Mucosa of rectum (tissue), 2 donors: ENCODE data around the gene LRP2BP.

Experiments
- H3K27ac ChIP-seq, 2 donors: one replicate each; pipeline ENCODE4 v1.7.0; 2013; ENCODE audit warnings: inconsistent platforms in 2 of 2, low read depth in 2 of 2, low read length in 2 of 2
- H3K27me3 ChIP-seq, 2 donors: one replicate each; pipeline ENCODE4 v1.7.0; 2013; ENCODE audit warnings: low read length in 2 of 2; ENCODE audit not compliant: control insufficient read depth in 2 of 2, insufficient read depth in 2 of 2
- H3K36me3 ChIP-seq, 2 donors: one replicate each; pipeline ENCODE4 v1.7.0; 2013; ENCODE audit warnings: low read length in 2 of 2; ENCODE audit not compliant: control insufficient read depth in 2 of 2, insufficient read depth in 2 of 2
- H3K4me1 ChIP-seq, 2 donors: one replicate each; pipeline ENCODE4 v1.7.0; 2013; ENCODE audit warnings: low read length in 2 of 2, mild to moderate bottlenecking in 1 of 2; ENCODE audit not compliant: control insufficient read depth in 2 of 2, insufficient read depth in 2 of 2
- H3K4me3 ChIP-seq, 2 donors: one replicate each; pipeline ENCODE4 v1.7.0; 2013; ENCODE audit warnings: low read length in 2 of 2
- H3K9ac ChIP-seq, 2 donors: one replicate each; pipeline ENCODE4 v1.7.0; 2013; ENCODE audit warnings: low read length in 2 of 2, low read depth in 1 of 2, mild to moderate bottlenecking in 1 of 2
- H3K9me3 ChIP-seq, 2 donors: one replicate each; pipeline ENCODE4 v1.7.0; 2013; ENCODE audit warnings: low read length in 2 of 2; ENCODE audit not compliant: control insufficient read depth in 2 of 2
- donor health status: healthy.
- donor health status: Normal muscosa, but diverticular disease.

Gene LRP2BP

GRCh38 chr4:185395238-185395955 lies at the start of gene LRP2BP:
LRP2BP (minus strand) TSS chr4:185395924; CDS start chr4:185378186, 17,738 bp downstream.
- Histone ChIP-seq H3K36me3 (peaks cover 2 to 7% of the 10 kb centered on the region in 2 donors), H3K9ac (peak within 1 kb of the TSS; percentile 83 to 97), H3K27ac (peak within 1 kb of the TSS; percentile 99 to 100), H3K4me1 (peaks cover 8 to 10% of the 10 kb centered on the region in 2 donors), H3K4me3 (peak within 1 kb of the TSS; percentile 82 to 86), H3K9me3 (no peaks in the 10 kb centered on the region), H3K27me3 (no peaks in the 10 kb centered on the region)

- no peak overlapping the region for H3K4me3 ChIP-seq
- no peaks in the 10 kb centered on the region for H3K36me3 ChIP-seq
- no peak overlapping the region for H3K9ac ChIP-seq
- no peaks in the 10 kb centered on the region for H3K9me3 ChIP-seq
- H3K27ac ChIP-seq, result no peak overlapping the region
- H3K4me1 ChIP-seq, result no peaks in the 10 kb centered on the region
- no peaks in the 10 kb centered on the region for H3K27me3 ChIP-seq
Observed at GRCh38 chr4:185445209-185445608, 49.5 kb upstream of the LRP2BP start.

GRCh38 chr4:185441479-185441878 lies 45.8 kb upstream of the LRP2BP start:
- no peaks in the 10 kb centered on the region for H3K27me3 ChIP-seq
- H3K36me3 ChIP-seq, result no peaks in the 10 kb centered on the region
- H3K27ac ChIP-seq, result no peak overlapping the region
- H3K4me1 ChIP-seq, result no peaks in the 10 kb centered on the region
- no peaks in the 10 kb centered on the region for H3K9me3 ChIP-seq
- H3K4me3 ChIP-seq, result no peak overlapping the region
- H3K9ac ChIP-seq, result no peak overlapping the region

GRCh38 chr4:185437809-185438208 lies 42.1 kb upstream of the LRP2BP start:
- Histone ChIP-seq H3K9me3 (no peaks in the 10 kb centered on the region), H3K27me3 (no peaks in the 10 kb centered on the region), H3K36me3 (no peaks in the 10 kb centered on the region), H3K27ac (no peak overlapping the region), H3K9ac (no peak overlapping the region), H3K4me3 (no peak overlapping the region), H3K4me1 (no peaks in the 10 kb centered on the region)

- Histone ChIP-seq H3K36me3 (no peaks in the 10 kb centered on the region), H3K9me3 (no peaks in the 10 kb centered on the region), H3K27me3 (no peaks in the 10 kb centered on the region), H3K27ac (no peak overlapping the region), H3K4me3 (no peak overlapping the region), H3K4me1 (no peaks in the 10 kb centered on the region), H3K9ac (no peak overlapping the region)
Observed at GRCh38 chr4:185435466-185435865, 39.7 kb upstream of the LRP2BP start.

GRCh38 chr4:185429660-185430059 lies 33.9 kb upstream of the LRP2BP start:
- Histone ChIP-seq H3K27me3 (no peaks in the 10 kb centered on the region), H3K36me3 (no peaks in the 10 kb centered on the region), H3K9me3 (no peaks in the 10 kb centered on the region), H3K27ac (no peak overlapping the region), H3K4me3 (no peak overlapping the region), H3K9ac (no peak overlapping the region), H3K4me1 (peaks cover 8 to 11% of the 10 kb centered on the region in 2 donors)

GRCh38 chr4:185426960-185427688 lies 31.4 kb upstream of the LRP2BP start:
- H3K4me3 ChIP-seq, result no peak overlapping the region
- no peaks in the 10 kb centered on the region for H3K27me3 ChIP-seq
- peaks cover 0 to 1% of the 10 kb centered on the region in 2 donors for H3K36me3 ChIP-seq
- peaks cover 9 to 12% of the 10 kb centered on the region in 2 donors for H3K4me1 ChIP-seq
- no peak overlapping the region for H3K9ac ChIP-seq
- no peak overlapping the region for H3K27ac ChIP-seq
- H3K9me3 ChIP-seq, result no peaks in the 10 kb centered on the region

GRCh38 chr4:185425647-185426352 lies 30.1 kb upstream of the LRP2BP start, which contains the start of gene UFSP2:
UFSP2 (minus strand) TSS chr4:185425964; CDS start chr4:185425868, 96 bp downstream.
- H3K4me3 ChIP-seq, result peak within 1 kb of the TSS; percentile 91 to 96
- H3K4me1 ChIP-seq, result peaks cover 9 to 12% of the 10 kb centered on the region in 2 donors
- peak within 1 kb of the TSS; percentile 88 to 95 for H3K27ac ChIP-seq
- no peaks in the 10 kb centered on the region for H3K27me3 ChIP-seq
- H3K9me3 ChIP-seq, result no peaks in the 10 kb centered on the region
- H3K36me3 ChIP-seq, result peaks cover 0 to 5% of the 10 kb centered on the region in 2 donors
- H3K9ac ChIP-seq, result peak within 1 kb of the TSS; percentile 90 to 99

GRCh38 chr4:185424905-185425646 lies 29.4 kb upstream of the LRP2BP start:
- Histone ChIP-seq H3K27me3 (no peaks in the 10 kb centered on the region), H3K9me3 (no peaks in the 10 kb centered on the region), H3K9ac (peak overlapping the region; percentile 90 to 99), H3K4me1 (peaks cover 9 to 12% of the 10 kb centered on the region in 2 donors), H3K4me3 (peak overlapping the region; percentile 91 to 96), H3K27ac (peak overlapping the region; percentile 88 to 95), H3K36me3 (peaks cover 0 to 5% of the 10 kb centered on the region in 2 donors)
